ENCODE measurements around the gene PTRH2.

GRCh38 chr17:59737324-59737723 lies 30.1 kb upstream of the PTRH2 start:
- TF ChIP-seq, protein P1, sequence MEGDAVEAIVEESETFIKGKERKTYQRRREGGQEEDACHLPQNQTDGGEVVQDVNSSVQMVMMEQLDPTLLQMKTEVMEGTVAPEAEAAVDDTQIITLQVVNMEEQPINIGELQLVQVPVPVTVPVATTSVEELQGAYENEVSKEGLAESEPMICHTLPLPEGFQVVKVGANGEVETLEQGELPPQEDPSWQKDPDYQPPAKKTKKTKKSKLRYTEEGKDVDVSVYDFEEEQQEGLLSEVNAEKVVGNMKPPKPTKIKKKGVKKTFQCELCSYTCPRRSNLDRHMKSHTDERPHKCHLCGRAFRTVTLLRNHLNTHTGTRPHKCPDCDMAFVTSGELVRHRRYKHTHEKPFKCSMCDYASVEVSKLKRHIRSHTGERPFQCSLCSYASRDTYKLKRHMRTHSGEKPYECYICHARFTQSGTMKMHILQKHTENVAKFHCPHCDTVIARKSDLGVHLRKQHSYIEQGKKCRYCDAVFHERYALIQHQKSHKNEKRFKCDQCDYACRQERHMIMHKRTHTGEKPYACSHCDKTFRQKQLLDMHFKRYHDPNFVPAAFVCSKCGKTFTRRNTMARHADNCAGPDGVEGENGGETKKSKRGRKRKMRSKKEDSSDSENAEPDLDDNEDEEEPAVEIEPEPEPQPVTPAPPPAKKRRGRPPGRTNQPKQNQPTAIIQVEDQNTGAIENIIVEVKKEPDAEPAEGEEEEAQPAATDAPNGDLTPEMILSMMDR (IDR thresholded peaks at IDR 0.05; ENCODE audit: low read depth, low read length, poor library complexity, severe bottlenecking), result no peak
- no peak for TF ChIP-seq EZH2phosphoT487 (IDR thresholded peaks at IDR 0.05; ENCODE audit: borderline replicate concordance, low read length)

Measured in DOHH2 (cell line).